Stomach (tissue), 9 donors: ENCODE results near the gene SSH2. TPM values are rescaled to one million over a fixed set of nuclear protein-coding genes. Genes with fewer than 3 reads are reported as not detected.

Experiments used
- DNase-seq, 2 donors: peaks; one replicate each; pipeline versions ENCODE4 v3.0.0 to v3.0.0-alpha.2; 2013 to 2019
- H3K27ac ChIP-seq, 5 donors: fragments of 200-600 bp in 4 of 5; sonication (generic) in 4 of 5; one replicate each; pipeline ENCODE4 v1.5.1; 2013 to 2019; ENCODE audit warnings: mild to moderate bottlenecking in 1 of 5, moderate library complexity in 1 of 5
- H3K27me3 ChIP-seq, 3 donors: fragments of 200-600 bp; sonication (generic); one replicate each; pipeline ENCODE4 v1.5.1; 2017 to 2019; ENCODE audit warnings: mixed run types in 1 of 3
- H3K36me3 ChIP-seq, 4 donors: fragments of 200-600 bp; sonication (generic); 1 replicate in 3 of 4; 2 replicates in 1 of 4; pipeline ENCODE4 v1.5.1; 2016 to 2019
- H3K4me1 ChIP-seq, 4 donors: fragments of 200-600 bp; sonication (generic); one replicate each; pipeline ENCODE4 v1.5.1; 2016 to 2019
- H3K4me3 ChIP-seq, 4 donors: fragments of 200-600 bp; sonication (generic) in 3 of 4; one replicate each; pipeline ENCODE4 v1.5.1; 2016 to 2019; ENCODE audit warnings: mild to moderate bottlenecking in 1 of 4
- H3K9me3 ChIP-seq, 4 donors: fragments of 200-600 bp; sonication (generic); one replicate each; pipeline ENCODE4 v1.5.1; 2016 to 2019
- CTCF ChIP-seq, 7 experiments: fragments of 450-650 bp in 4 of 7; fragments of 200-600 bp in 3 of 7; sonication (generic) in 3 of 7; IDR thresholded peaks; one replicate each; pipeline ENCODE4 v1.5.1; 2016 to 2019; ENCODE audit warnings: antibody characterized with exemption in 7 of 7, control low read depth in 2 of 7, mild to moderate bottlenecking in 1 of 7
- EP300 ChIP-seq: sonication (generic); formaldehyde crosslinking; IDR thresholded peaks from one replicate; pipeline ENCODE4 v1.6.1; 2017; ENCODE audit warnings: antibody characterized with exemption
- POLR2A ChIP-seq, 4 donors: fragments of 450-650 bp; IDR thresholded peaks; one replicate each; pipeline ENCODE4 v1.6.1; 2016; ENCODE audit warnings: antibody characterized with exemption in 4 of 4, control low read depth in 2 of 4, mild to moderate bottlenecking in 1 of 4, moderate library complexity in 1 of 4
- POLR2AphosphoS5 ChIP-seq, 3 donors: sonication (generic); formaldehyde crosslinking; IDR thresholded peaks; one replicate each; pipeline ENCODE4 v1.6.1; 2016; ENCODE audit warnings: antibody characterized with exemption in 3 of 3
- WGBS, 5 donors: extraction: QIAGEN DNeasy Blood & Tissue Kit in 3 of 5; methylation state at CpG; one replicate each; pipeline versions ENCODE4 v1.1.5 to v1.1.7; 2013 to 2018; 5-methylcytosine and 5-hydroxymethylcytosine counted together
- intact Hi-C: fragments of 100-400 bp; cut with DNase I; formaldehyde crosslinking; loops from one replicate; pipeline ENCODE4 v1.15.1; 2023; ENCODE audit warnings: low total_unique reads
- polyA plus RNA-seq, 3 donors: library from polyadenylated mRNA; stranded (reverse); fragments of 200-250 nt; gene quantifications; one replicate each; pipeline ENCODE4 v1.2.3, GENCODE V29; 2013
- total RNA-seq, 5 donors: library from RNA; depleted of rRNA; stranded (reverse); fragments of >200 nt; gene quantifications; one replicate each; pipeline versions ENCODE4 v1.1.0 to v1.2.3, GENCODE V29; 2014 to 2016
- donor health status: healthy with polysubstance abuse.
- donor health status: Bipolar disorder and iron deficiency.
- donor health status: healthy.

The SSH2 gene
- total and polyA plus RNA-seq, 8 donors = 7.8 to 44.9 (median 24.1) TPM

- intact Hi-C loops = no loop called here
- TF ChIP-seq CTCF (IDR thresholded peaks at IDR 0.05) (no peak), EP300 (no peak), POLR2AphosphoS5 (IDR thresholded peaks at IDR 0.05) (no peak), POLR2A (IDR thresholded peaks at IDR 0.05) (no peak)
- no peak overlapping the region for H3K4me3 ChIP-seq
- peaks cover 32 to 48% (median 39%) of the 10 kb centered on the region in 4 donors for H3K4me1 ChIP-seq
- peaks cover 0 to 9% (median 0%) of the 10 kb centered on the region in 3 donors for H3K27me3 ChIP-seq
- peak in 1 of 2 donors; percentile 7 for DNase-seq
- no peaks in the 10 kb centered on the region for H3K36me3 ChIP-seq
- WGBS, 5 donors = 76 to 85% (median 85%) methylated on average over 4 to 7 of the region's 7 CpGs
- H3K9me3 ChIP-seq = no peaks in the 10 kb centered on the region
- no peak overlapping the region for H3K27ac ChIP-seq
Measured at GRCh38 chr17:29595107-29595942, 334.7 kb downstream of the SSH2 start.

- Histone ChIP-seq H3K27me3 (peaks cover 0 to 9% (median 0%) of the 10 kb centered on the region in 3 donors), H3K27ac (no peak overlapping the region), H3K9me3 (no peaks in the 10 kb centered on the region), H3K36me3 (no peaks in the 10 kb centered on the region), H3K4me1 (peaks cover 38 to 55% (median 46%) of the 10 kb centered on the region in 4 donors), H3K4me3 (no peak overlapping the region)
- TF ChIP-seq CTCF (IDR thresholded peaks at IDR 0.05) = no peak
- no peak for TF ChIP-seq POLR2A (IDR thresholded peaks at IDR 0.05)
- TF ChIP-seq EP300 = no peak
- intact Hi-C loops = no loop called here
- WGBS, 5 donors = 73 to 89% (median 83%) methylated on average over 9 to 11 of the region's 11 CpGs
- peak in 1 of 2 donors; percentile 12 for DNase-seq
Measured at GRCh38 chr17:29594519-29595090, 335.4 kb downstream of the SSH2 start.

- Histone ChIP-seq H3K27ac (peak overlapping the region in 2 of 5 donors; percentile 30 to 54), H3K4me3 (peak overlapping the region; percentile 66 to 84 (median 73)), H3K4me1 (peaks cover 38 to 56% (median 47%) of the 10 kb centered on the region in 4 donors), H3K27me3 (peaks cover 0 to 9% (median 0%) of the 10 kb centered on the region in 3 donors), H3K9me3 (no peaks in the 10 kb centered on the region), H3K36me3 (no peaks in the 10 kb centered on the region)
- intact Hi-C loops = no loop called here
- DNase-seq = peak in 1 of 2 donors; percentile 72
- TF ChIP-seq CTCF (IDR thresholded peaks at IDR 0.05) (peak in 1 of 7 experiments; percentile 13), EP300 (no peak)
- 5 to 14% (median 7%) methylated on average over 22 to 64 of the region's 64 CpGs for WGBS, 5 donors
Measured at GRCh38 chr17:29593591-29594518, 336.2 kb downstream of the SSH2 start.
